Aortic smooth muscle cell (primary cell): ENCODE measurements around the gene BRICD5. TPM values are rescaled to one million over a fixed set of nuclear protein-coding genes. Genes with fewer than 3 reads are reported as not detected.

Experiments
- total RNA-seq: library from RNA; depleted of rRNA; stranded (reverse); fragments of >200 nt; gene quantifications from 2 replicates; pipeline ENCODE4 v1.2.3, GENCODE V29; 2014

The BRICD5 gene
- 1.2 and 1.7 TPM in 2 replicates for total RNA-seq

GRCh38 chr16:2210386-2211365 is at the start of gene BRICD5:
BRICD5 (minus strand) TSS chr16:2210863; CDS start chr16:2210833, 30 bp downstream.

GRCh38 chr16:2251296-2252111 is 40.8 kb upstream of the BRICD5 start, which contains the start of gene ECI1:
ECI1 (minus strand) TSS chr16:2251587; CDS start chr16:2251566, 21 bp downstream.

DNA sequence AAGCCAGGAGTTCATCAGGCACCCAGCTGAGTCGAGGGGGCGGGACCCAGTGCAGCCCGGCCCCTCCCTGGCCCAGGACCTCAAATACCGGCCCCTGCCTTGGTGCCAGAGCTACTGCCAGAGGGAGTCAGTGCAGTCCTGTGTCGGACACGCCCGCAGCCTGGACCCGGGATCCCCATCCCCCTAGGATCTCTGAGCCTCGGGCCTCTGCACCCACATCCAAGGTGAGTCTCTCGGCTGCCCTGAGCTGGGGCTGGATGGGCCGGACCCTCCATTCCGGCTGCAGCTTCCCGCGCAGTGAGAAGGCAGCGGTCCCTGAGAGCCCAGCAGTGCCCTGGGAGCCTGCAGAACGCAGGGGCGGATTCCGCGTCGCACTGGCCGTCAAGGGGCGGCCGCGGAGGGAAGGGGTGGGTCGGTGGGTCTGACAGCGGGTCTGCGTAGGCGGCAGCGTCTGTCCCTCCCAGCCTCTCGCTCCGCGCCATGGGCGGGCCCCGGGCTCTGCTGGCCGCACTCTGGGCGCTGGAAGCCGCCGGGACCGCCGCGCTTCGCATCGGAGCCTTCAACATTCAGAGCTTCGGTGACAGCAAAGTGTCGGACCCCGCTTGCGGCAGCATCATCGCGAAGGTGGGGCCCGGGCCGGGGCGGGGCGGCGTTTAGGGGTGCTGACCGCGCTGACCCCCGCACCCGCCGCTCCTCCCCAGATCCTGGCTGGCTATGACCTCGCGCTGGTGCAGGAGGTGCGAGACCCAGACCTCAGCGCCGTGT is 25.9 kb upstream of the BRICD5 start, which contains the start of gene DNASE1L2:
TSS of gene DNASE1L2 (plus strand) at position 108 of the 765 bp plus-strand sequence. CDS start at position 481, 373 bp downstream.

DNA sequence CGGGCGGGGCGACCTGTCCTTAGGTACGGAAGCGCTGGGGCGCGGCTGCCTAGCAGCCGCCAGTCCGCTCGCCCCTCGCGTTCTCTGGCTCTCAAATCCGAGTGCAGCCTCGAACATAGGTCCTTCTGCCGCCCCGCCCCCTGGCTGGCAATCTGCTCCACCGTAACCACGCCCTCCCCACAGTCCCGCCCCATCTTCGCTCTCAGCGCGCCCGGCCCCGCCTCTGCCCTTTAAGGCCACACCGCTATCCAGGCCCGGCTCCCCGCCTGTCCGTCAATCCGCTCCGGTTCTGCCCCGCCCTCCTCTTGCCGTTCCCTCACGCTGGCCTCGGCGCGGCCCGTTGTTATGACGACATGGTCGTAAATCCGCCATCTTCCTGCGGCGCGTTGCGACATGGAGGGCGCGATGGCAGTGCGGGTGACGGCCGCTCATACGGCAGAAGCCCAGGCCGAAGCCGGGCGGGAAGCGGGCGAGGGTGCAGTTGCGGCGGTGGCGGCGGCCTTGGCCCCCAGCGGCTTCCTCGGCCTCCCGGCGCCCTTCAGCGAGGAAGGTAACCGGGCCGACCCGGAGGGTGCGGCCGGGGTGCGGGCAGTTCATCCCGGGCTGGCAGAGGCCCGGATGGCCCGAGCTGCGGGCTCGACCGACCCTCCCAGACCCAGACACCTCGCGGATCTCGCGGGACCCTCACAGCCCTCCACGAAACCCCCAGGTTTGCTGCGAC is 12.7 kb upstream of the BRICD5 start, which contains the start of gene E4F1:
TSS of gene E4F1 (plus strand) at position 371 of the 721 bp plus-strand sequence. CDS start at position 394, 23 bp downstream.

GRCh38 chr16:2214719-2214968 is 4.0 kb upstream of the BRICD5 start, which contains the start of gene PGP:
PGP (minus strand) TSS chr16:2214840; CDS start chr16:2214777, 63 bp downstream.

GRCh38 chr16:2205104-2205966 is 5.3 kb downstream of the BRICD5 start, which contains the start of gene MLST8:
MLST8 (plus strand) TSS chr16:2205454; CDS start chr16:2206086, 632 bp downstream.

DNA sequence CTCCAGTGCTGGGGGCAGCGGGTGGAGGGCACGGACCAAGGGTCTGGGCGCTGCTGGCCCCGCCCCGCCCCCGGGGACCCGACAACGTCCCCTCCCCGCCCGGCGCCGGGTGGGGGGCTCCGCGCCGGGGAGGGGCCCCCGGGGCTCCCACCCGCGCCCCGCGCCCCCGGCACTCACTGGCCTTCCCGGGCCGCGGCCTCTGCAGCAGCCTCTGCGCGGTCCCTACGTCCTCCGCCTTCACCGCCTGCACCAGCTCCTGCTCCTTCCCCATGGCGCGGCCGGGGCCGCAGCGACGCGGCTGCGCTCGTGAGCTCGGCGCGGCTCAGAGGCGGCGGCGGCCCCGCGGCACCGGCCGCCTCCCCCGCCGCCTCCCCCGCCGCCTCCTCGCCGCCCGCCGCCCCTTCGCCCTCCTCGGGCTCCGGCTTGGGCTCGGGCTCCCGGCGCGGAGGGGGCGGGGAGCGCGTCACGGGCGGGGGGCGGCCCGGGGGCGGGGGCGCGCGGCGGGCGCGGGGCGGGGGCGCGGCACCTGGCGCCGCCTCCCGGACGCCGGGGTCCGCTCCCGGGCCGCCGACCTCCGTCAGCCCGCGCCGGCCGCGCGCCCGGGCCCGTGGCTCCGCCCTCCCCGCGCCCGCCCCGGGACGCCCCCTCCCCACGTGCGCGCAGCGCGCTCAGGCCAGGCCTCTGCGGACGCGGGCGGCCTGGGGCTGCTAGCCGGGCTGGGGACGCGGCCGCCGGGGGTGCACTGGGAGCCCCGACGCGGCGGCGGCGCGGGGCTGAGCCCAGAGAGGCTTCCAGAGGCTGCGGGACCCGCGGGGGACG is 14.3 kb downstream of the BRICD5 start, which contains the start of gene CASKIN1:
TSS of gene CASKIN1 (minus strand) at position 444 of the 819 bp plus-strand sequence. CDS start at position 271, 173 bp downstream.

Other genes with a start within 250 kb of the BRICD5 start
- gene RPS2, start 246.0 kb downstream of the BRICD5 start, total RNA-seq, result 1,947 and 2,136 TPM in 2 replicates
- not detected in 2 replicates for gene RNF151, start 244.0 kb downstream of the BRICD5 start, total RNA-seq
- 29.7 and 32.4 TPM in 2 replicates for gene TBL3, start 238.8 kb downstream of the BRICD5 start, total RNA-seq
- 0.12 and 0.13 TPM in 2 replicates for gene NOXO1, start 229.4 kb downstream of the BRICD5 start, total RNA-seq
- gene GFER, start 226.7 kb downstream of the BRICD5 start, total RNA-seq, result 9.9 and 11.2 TPM in 2 replicates
- gene SYNGR3, start 220.9 kb downstream of the BRICD5 start, total RNA-seq, result 0.66 and 0.99 TPM in 2 replicates
- gene ZNF598, start 201.0 kb downstream of the BRICD5 start, total RNA-seq, result 9.6 and 12.3 TPM in 2 replicates
- 0.06 and 0.13 TPM in 2 replicates for gene NPW, start 191.1 kb downstream of the BRICD5 start, total RNA-seq
- 98.1 and 182 TPM in 2 replicates for gene NHERF2, start 184.0 kb downstream of the BRICD5 start, total RNA-seq
- gene NTHL1, start 163.0 kb downstream of the BRICD5 start, total RNA-seq, result 40.6 and 59.2 TPM in 2 replicates
- 44.3 and 53.0 TPM in 2 replicates for gene TSC2, start 162.9 kb downstream of the BRICD5 start, total RNA-seq
- gene PKD1, start 75.0 kb downstream of the BRICD5 start, total RNA-seq, result 131 and 144 TPM in 2 replicates
- gene RAB26, start 62.2 kb downstream of the BRICD5 start, total RNA-seq, result 2.0 and 2.4 TPM in 2 replicates
- gene TRAF7, start 55.1 kb downstream of the BRICD5 start, total RNA-seq, result 42.0 and 44.8 TPM in 2 replicates
- under 0.01 and 0.40 TPM in 2 replicates for gene CASKIN1, start 14.3 kb downstream of the BRICD5 start, total RNA-seq
- gene MLST8, start 5.4 kb downstream of the BRICD5 start, total RNA-seq, result 11.3 and 16.8 TPM in 2 replicates
- 7.0 and 12.2 TPM in 2 replicates for gene PGP, start 4.0 kb upstream of the BRICD5 start, total RNA-seq
- 22.6 and 29.9 TPM in 2 replicates for gene E4F1, start 12.7 kb upstream of the BRICD5 start, total RNA-seq
- gene DNASE1L2, start 25.6 kb upstream of the BRICD5 start, total RNA-seq, result 0.31 and 1.1 TPM in 2 replicates
- gene ECI1, start 40.7 kb upstream of the BRICD5 start, total RNA-seq, result 19.9 and 28.1 TPM in 2 replicates
- 47.2 and 47.3 TPM in 2 replicates for gene RNPS1, start 57.3 kb upstream of the BRICD5 start, total RNA-seq
- 8.4 and 11.1 TPM in 2 replicates for gene ABCA3, start 129.9 kb upstream of the BRICD5 start, total RNA-seq
- gene CCNF, start 218.6 kb upstream of the BRICD5 start, total RNA-seq, result 9.5 and 17.3 TPM in 2 replicates
- 2.7 and 6.1 TPM in 2 replicates for gene TEDC2, start 249.2 kb upstream of the BRICD5 start, total RNA-seq